HL-60 (cell line): ENCODE data around the gene MLN.

Experiments
- DNase-seq, 2 experiments: peaks; one replicate each; pipeline ENCODE4 v3.0.0-alpha.2; 2010 to 2020; ENCODE audit warnings: low read depth in 1 of 2, low spot score in 1 of 2
- H3K27ac ChIP-seq: fragments of 250-450 bp; sonication (Bioruptor Pico); replicated peaks from 2 replicates; pipeline ENCODE4 v1.5.1; 2020; ENCODE audit warnings: mild to moderate bottlenecking, moderate library complexity
- H3K27me3 ChIP-seq: fragments of 250-450 bp; sonication (Bioruptor Pico); 2 replicates; pipeline ENCODE4 v1.5.1; 2021; ENCODE audit warnings: mild to moderate bottlenecking, moderate library complexity; ENCODE audit not compliant: insufficient read depth, poor library complexity, severe bottlenecking
- H3K4me3 ChIP-seq: replicated peaks from 2 replicates; pipeline ENCODE4 v1.5.1; 2011; ENCODE audit warnings: mild to moderate bottlenecking, control low read depth, low read length; ENCODE audit not compliant: insufficient read depth
- GABPA ChIP-seq: IDR thresholded peaks from 2 replicates; pipeline ENCODE4 v1.6.1; 2012; ENCODE audit warnings: low read depth
- POLR2AphosphoS5 ChIP-seq: IDR thresholded peaks from 2 replicates; pipeline ENCODE4 v1.6.1; 2012; ENCODE audit warnings: low read depth
- SPI1 ChIP-seq: IDR thresholded peaks from 2 replicates; pipeline ENCODE4 v1.6.1; 2012; ENCODE audit warnings: low read depth, mild to moderate bottlenecking, borderline replicate concordance
- TF ChIP-seq, protein P1 (sequence below): IDR thresholded peaks from one replicate; pipeline ENCODE4 v1.5.1; 2011; ENCODE audit warnings: low read length, control low read depth, inconsistent platforms; ENCODE audit not compliant: insufficient read depth
- TF ChIP-seq, protein P2 (sequence below): IDR thresholded peaks from 2 replicates; pipeline ENCODE4 v1.6.1; 2012; ENCODE audit warnings: low read depth; ENCODE audit not compliant: insufficient replicate concordance

MLN gene

DNA sequence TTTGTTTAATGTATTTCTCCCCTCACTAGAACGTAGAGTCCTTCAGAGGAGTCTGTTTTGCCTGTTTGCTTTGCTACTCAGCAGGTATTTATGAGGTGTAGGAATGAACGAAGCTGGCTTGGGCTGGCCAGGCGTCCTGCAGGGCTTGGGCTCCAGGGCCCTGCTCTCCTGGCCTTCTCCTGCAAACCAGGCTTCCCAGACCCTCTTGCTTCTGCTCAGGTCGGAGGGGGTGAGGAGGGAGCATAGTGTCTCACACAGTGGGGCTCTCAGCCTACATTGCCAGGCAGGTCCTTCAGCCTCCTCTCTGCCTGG, 24.6 kb upstream of the MLN start:
- no peaks in the 10 kb centered on the region for H3K27me3 ChIP-seq
- TF ChIP-seq, protein P1, sequence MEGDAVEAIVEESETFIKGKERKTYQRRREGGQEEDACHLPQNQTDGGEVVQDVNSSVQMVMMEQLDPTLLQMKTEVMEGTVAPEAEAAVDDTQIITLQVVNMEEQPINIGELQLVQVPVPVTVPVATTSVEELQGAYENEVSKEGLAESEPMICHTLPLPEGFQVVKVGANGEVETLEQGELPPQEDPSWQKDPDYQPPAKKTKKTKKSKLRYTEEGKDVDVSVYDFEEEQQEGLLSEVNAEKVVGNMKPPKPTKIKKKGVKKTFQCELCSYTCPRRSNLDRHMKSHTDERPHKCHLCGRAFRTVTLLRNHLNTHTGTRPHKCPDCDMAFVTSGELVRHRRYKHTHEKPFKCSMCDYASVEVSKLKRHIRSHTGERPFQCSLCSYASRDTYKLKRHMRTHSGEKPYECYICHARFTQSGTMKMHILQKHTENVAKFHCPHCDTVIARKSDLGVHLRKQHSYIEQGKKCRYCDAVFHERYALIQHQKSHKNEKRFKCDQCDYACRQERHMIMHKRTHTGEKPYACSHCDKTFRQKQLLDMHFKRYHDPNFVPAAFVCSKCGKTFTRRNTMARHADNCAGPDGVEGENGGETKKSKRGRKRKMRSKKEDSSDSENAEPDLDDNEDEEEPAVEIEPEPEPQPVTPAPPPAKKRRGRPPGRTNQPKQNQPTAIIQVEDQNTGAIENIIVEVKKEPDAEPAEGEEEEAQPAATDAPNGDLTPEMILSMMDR = no peak
- TF ChIP-seq GABPA (no peak), POLR2AphosphoS5 (no peak), SPI1 (no peak)
- TF ChIP-seq, protein P2, sequence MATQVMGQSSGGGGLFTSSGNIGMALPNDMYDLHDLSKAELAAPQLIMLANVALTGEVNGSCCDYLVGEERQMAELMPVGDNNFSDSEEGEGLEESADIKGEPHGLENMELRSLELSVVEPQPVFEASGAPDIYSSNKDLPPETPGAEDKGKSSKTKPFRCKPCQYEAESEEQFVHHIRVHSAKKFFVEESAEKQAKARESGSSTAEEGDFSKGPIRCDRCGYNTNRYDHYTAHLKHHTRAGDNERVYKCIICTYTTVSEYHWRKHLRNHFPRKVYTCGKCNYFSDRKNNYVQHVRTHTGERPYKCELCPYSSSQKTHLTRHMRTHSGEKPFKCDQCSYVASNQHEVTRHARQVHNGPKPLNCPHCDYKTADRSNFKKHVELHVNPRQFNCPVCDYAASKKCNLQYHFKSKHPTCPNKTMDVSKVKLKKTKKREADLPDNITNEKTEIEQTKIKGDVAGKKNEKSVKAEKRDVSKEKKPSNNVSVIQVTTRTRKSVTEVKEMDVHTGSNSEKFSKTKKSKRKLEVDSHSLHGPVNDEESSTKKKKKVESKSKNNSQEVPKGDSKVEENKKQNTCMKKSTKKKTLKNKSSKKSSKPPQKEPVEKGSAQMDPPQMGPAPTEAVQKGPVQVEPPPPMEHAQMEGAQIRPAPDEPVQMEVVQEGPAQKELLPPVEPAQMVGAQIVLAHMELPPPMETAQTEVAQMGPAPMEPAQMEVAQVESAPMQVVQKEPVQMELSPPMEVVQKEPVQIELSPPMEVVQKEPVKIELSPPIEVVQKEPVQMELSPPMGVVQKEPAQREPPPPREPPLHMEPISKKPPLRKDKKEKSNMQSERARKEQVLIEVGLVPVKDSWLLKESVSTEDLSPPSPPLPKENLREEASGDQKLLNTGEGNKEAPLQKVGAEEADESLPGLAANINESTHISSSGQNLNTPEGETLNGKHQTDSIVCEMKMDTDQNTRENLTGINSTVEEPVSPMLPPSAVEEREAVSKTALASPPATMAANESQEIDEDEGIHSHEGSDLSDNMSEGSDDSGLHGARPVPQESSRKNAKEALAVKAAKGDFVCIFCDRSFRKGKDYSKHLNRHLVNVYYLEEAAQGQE = no peak
- H3K27ac ChIP-seq = no peak overlapping the region
- no peak for DNase-seq
- H3K4me3 ChIP-seq = no peak overlapping the region

DNA sequence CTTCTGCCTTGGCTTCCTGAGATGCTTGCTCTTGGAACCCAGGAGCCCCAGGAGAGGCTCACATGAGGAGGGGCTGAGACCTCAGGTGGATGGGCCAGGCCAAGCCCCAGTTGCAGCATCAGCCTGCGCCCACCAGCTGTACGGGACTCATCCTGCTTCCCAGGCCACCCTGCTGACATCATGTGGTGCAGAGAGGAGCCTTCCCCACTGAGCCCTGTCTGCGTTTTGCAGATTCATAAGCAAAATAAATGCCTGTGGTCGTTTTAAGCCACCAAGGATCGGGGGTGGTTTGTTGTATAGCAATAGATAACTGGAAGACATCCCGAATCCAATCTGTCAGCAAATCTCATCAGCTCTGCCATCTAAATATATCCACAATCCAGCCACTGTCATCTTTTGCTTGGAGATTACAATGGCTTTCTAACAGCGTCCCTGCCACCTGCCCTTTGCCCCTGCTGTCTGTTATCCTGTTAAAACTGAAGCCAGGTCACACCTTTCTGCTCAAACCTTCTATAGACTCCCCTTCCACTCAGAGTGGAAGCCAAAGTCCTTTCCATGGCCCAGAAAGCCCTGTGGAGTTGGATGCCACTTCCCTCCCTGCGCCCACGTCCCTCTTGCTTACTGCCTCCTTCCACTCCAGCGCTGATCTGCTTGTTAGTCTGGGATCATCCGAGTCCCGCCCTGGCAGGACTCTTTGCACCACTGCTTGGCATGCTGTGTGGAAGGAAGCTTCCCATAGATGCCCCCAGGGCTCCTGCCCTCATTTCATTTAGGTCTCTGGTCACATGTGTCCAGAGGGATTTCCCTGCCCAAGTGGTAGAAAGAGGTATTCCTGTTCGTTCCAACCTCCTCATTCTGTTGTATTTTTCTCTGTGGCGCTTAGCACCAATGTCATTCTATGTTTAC, 24.0 kb upstream of the MLN start:
- Histone ChIP-seq H3K27me3 (no peaks in the 10 kb centered on the region), H3K27ac (no peak overlapping the region), H3K4me3 (no peak overlapping the region)
- TF ChIP-seq GABPA (no peak), SPI1 (no peak), POLR2AphosphoS5 (no peak)
- TF ChIP-seq, protein P2 = no peak
- TF ChIP-seq, protein P1 = no peak
- no peak for DNase-seq

DNA sequence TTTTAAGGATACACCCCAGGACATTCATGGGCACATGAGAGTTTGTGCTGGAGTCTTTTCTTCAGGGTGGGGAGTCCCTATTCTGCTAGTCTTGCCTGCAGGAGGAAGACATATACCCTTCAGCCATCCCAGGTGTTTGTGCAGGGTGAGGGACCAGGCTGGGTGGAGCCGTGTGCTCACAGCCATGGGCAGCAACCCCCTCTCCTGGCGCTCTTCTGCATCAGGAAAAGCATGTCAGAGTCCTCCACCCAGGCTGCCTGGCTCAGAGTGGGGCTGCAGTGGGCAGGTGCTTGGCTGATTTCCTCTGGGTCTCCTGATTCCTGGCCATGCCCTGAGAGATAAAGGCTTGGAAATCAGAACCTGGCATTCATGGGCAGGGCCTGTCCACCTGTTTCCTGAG, 22.7 kb upstream of the MLN start:
- Histone ChIP-seq H3K4me3 (no peak overlapping the region), H3K27me3 (no peaks in the 10 kb centered on the region), H3K27ac (no peak overlapping the region)
- no peak for TF ChIP-seq GABPA
- TF ChIP-seq, protein P1 = no peak
- TF ChIP-seq, protein P2 = no peak
- no peak for TF ChIP-seq SPI1
- TF ChIP-seq POLR2AphosphoS5 = no peak
- DNase-seq = no peak
